ENCODE results near the gene EPDR1. TPM values are rescaled to one million over a fixed set of nuclear protein-coding genes. Genes with fewer than 3 reads are reported as not detected.

The EPDR1 gene
- total RNA-seq, 3 donors from 2014 or later (not counting 1 experiment from before 2014, with no cell fraction given), result 1.4 to 2.1 (median 2.0) TPM

GRCh38 chr7:37944737-37945054, 24.3 kb downstream of the EPDR1 start:
- H3K36me3 Mint-ChIP-seq, result no peaks in the 10 kb centered on the region
- H3K27ac Mint-ChIP-seq, result no peak overlapping the region
- Histone ChIP-seq H3K27ac (ENCODE audit: low read length) (no peak overlapping the region), H3K27me3 (ENCODE audit: control insufficient read depth, insufficient read depth, low read length) (no peaks in the 10 kb centered on the region), H3K9me3 (ENCODE audit: control insufficient read depth, insufficient read depth, low read length) (no peaks in the 10 kb centered on the region), H3K4me3 (ENCODE audit: low read length) (no peak overlapping the region), H3K4me1 (ENCODE audit: control insufficient read depth, insufficient read depth, low read length) (no peaks in the 10 kb centered on the region), H3K36me3 (ENCODE audit: control insufficient read depth, insufficient read depth, low read length) (no peaks in the 10 kb centered on the region)
- 100% methylated on average over 1 of the region's 2 CpGs for WGBS (ENCODE audit: insufficient coverage)
- ATAC-seq (no peak), DNase-seq (no peak)
- intact Hi-C loops (cut with micrococcal nuclease), result no loop called here
- H3K27me3 Mint-ChIP-seq (ENCODE audit: low read depth in 2 of 2), result no peaks in the 10 kb centered on the region
- no peaks in the 10 kb centered on the region for H3K9me3 Mint-ChIP-seq
- no peak for TF ChIP-seq CTCF (IDR thresholded peaks at IDR 0.05)
- no peaks in the 10 kb centered on the region for H3K4me1 Mint-ChIP-seq
- H3K4me3 Mint-ChIP-seq, result no peak overlapping the region

GRCh38 chr7:37945336-37945735, 24.9 kb downstream of the EPDR1 start:
- Histone ChIP-seq H3K36me3 (ENCODE audit: control insufficient read depth, insufficient read depth, low read length) (no peaks in the 10 kb centered on the region), H3K4me3 (ENCODE audit: low read length) (no peak overlapping the region), H3K4me1 (ENCODE audit: control insufficient read depth, insufficient read depth, low read length) (no peaks in the 10 kb centered on the region), H3K27ac (ENCODE audit: low read length) (no peak overlapping the region), H3K27me3 (ENCODE audit: control insufficient read depth, insufficient read depth, low read length) (no peaks in the 10 kb centered on the region), H3K9me3 (ENCODE audit: control insufficient read depth, insufficient read depth, low read length) (no peaks in the 10 kb centered on the region)
- no peak overlapping the region for H3K27ac Mint-ChIP-seq
- no peaks in the 10 kb centered on the region for H3K27me3 Mint-ChIP-seq (ENCODE audit: low read depth in 2 of 2)
- no peak for ATAC-seq
- H3K4me1 Mint-ChIP-seq, result no peaks in the 10 kb centered on the region
- intact Hi-C loops (cut with micrococcal nuclease), result no loop called here
- WGBS (ENCODE audit: insufficient coverage), result 90% methylated on average over 3 of the region's 4 CpGs
- no peaks in the 10 kb centered on the region for H3K9me3 Mint-ChIP-seq
- no peaks in the 10 kb centered on the region for H3K36me3 Mint-ChIP-seq
- no peak overlapping the region for H3K4me3 Mint-ChIP-seq
- DNase-seq, result no peak
- TF ChIP-seq CTCF (IDR thresholded peaks at IDR 0.05), result no peak

GRCh38 chr7:37947138-37947940, 26.9 kb downstream of the EPDR1 start:
- TF ChIP-seq CTCF (IDR thresholded peaks at IDR 0.05), result no peak
- H3K9me3 Mint-ChIP-seq, result no peaks in the 10 kb centered on the region
- Histone ChIP-seq H3K4me1 (ENCODE audit: control insufficient read depth, insufficient read depth, low read length) (peaks cover 5% of the 10 kb centered on the region), H3K36me3 (ENCODE audit: control insufficient read depth, insufficient read depth, low read length) (no peaks in the 10 kb centered on the region), H3K4me3 (ENCODE audit: low read length) (no peak overlapping the region), H3K27ac (ENCODE audit: low read length) (no peak overlapping the region), H3K9me3 (ENCODE audit: control insufficient read depth, insufficient read depth, low read length) (no peaks in the 10 kb centered on the region), H3K27me3 (ENCODE audit: control insufficient read depth, insufficient read depth, low read length) (no peaks in the 10 kb centered on the region)
- 95% methylated on average over 7 of the region's 7 CpGs for WGBS (ENCODE audit: insufficient coverage)
- DNase-seq, result no peak
- no peaks in the 10 kb centered on the region for H3K27me3 Mint-ChIP-seq (ENCODE audit: low read depth in 2 of 2)
- ATAC-seq, result no peak
- H3K27ac Mint-ChIP-seq, result no peak overlapping the region
- intact Hi-C loops (cut with micrococcal nuclease), result no loop called here
- H3K4me3 Mint-ChIP-seq, result no peak overlapping the region
- H3K4me1 Mint-ChIP-seq, result peaks cover 7% of the 10 kb centered on the region in 2 donors
- H3K36me3 Mint-ChIP-seq, result no peaks in the 10 kb centered on the region

- TF ChIP-seq CTCF (IDR thresholded peaks at IDR 0.05), result no peak
- no peak for ATAC-seq
- H3K4me3 Mint-ChIP-seq, result no peak overlapping the region
- 98% methylated on average over 7 of the region's 7 CpGs for WGBS (ENCODE audit: insufficient coverage)
- intact Hi-C loops (cut with micrococcal nuclease), result no loop called here
- no peaks in the 10 kb centered on the region for H3K27me3 Mint-ChIP-seq (ENCODE audit: low read depth in 2 of 2)
- Histone ChIP-seq H3K4me1 (ENCODE audit: control insufficient read depth, insufficient read depth, low read length) (peaks cover 5% of the 10 kb centered on the region), H3K27me3 (ENCODE audit: control insufficient read depth, insufficient read depth, low read length) (no peaks in the 10 kb centered on the region), H3K4me3 (ENCODE audit: low read length) (no peak overlapping the region), H3K9me3 (ENCODE audit: control insufficient read depth, insufficient read depth, low read length) (no peaks in the 10 kb centered on the region), H3K36me3 (ENCODE audit: control insufficient read depth, insufficient read depth, low read length) (no peaks in the 10 kb centered on the region), H3K27ac (ENCODE audit: low read length) (no peak overlapping the region)
- H3K27ac Mint-ChIP-seq, result no peak overlapping the region
- H3K9me3 Mint-ChIP-seq, result no peaks in the 10 kb centered on the region
- H3K4me1 Mint-ChIP-seq, result peaks cover 10 to 11% of the 10 kb centered on the region in 2 donors
- H3K36me3 Mint-ChIP-seq, result no peaks in the 10 kb centered on the region
- no peak for DNase-seq
Observed at GRCh38 chr7:37947941-37948210, 27.4 kb downstream of the EPDR1 start.
